KG1 (cell line): ENCODE results near the gene MRPL53.
"Not testable (repeated sequence)": the region's sequence is repeated elsewhere in the genome, so short reads cannot be mapped to it uniquely, and the experiment has no call there.

Experiments used
- DNase-seq: peaks from one replicate; lab custom pipeline; 2025; lab: John Stamatoyannopoulos, UW

Gene MRPL53

DNA sequence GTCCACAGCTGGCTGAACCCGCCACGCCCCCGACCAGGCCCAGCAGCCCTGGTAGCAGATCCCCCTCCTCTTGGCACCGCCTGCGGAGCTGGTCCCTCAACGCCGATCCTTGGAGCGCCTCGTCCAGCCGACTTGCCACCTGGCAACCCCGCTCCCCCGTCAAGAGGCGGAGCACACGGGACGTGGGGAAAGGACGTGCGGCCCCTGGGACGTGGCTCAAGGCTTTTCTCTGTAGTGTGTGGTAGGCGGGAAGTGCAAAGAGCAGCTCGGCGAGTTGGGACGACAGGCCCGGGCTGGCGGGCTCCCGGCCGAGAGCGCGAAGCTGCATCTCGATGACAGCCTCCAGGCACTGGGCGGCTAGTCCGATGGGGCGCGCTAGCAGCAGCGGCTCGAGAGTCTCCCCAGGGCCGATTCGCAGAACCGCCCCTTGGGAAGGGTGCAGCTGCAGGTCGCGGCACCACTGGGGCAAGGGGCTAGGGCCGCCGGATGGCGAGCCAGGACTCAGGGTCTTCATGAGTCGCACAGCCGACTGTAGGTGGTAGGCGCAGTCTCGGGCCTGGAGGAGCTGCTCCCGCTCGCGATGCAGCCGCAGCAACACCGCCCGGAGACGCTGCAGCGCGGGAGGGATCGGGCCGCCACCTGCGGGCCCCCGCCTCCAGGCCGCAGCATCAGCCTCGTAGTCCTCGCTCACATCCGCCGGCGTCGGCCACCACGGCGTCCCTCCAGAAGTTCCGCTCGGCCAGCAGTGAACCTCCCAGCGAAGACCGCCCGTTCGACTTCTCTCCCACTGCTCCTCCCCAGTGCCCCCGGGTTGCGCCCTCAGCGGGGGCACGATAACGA is 9.7 kb upstream of the MRPL53 start:
- no peak for DNase-seq

DNA sequence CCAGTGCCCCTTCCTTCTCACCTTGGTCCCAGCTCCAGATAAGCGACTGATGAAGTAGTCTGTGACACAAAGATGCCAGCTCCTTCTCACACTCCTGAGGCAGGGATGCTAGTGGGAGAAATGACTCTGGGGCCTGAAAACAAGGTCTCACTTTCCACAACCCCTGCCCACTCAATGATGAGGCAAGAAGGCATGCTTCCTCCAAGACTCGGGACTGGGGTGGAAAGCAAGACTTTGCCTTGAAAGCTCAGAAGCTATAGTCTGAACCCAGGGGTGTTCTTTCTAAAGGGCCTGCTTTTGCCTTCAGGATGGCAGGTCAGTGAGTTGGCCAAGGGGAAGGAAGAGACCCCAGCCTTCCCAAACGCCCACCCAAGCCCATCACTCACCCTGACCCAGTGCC is 9.0 kb upstream of the MRPL53 start:
- DNase-seq, result no peak

DNA sequence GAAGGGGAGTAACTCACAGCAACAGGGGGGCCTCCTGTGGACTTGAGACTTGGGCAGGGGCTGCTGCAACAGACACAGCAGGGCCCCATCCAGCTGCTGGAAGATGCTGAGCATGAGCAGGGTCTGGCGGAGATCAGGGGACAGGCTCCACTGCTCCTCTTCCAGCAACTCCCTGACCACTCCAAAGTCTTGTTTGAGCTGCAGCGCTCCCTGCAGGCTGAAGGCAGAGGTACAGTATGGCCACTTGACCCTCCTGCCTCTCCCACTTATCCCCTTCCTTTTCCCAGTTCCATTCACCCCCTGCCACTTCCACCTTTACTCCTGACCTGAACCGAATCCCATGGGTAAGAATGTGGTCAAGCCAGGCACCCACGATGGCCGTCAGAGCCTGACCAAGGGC is 2.4 kb upstream of the MRPL53 start:
- DNase-seq, result no peak

DNA sequence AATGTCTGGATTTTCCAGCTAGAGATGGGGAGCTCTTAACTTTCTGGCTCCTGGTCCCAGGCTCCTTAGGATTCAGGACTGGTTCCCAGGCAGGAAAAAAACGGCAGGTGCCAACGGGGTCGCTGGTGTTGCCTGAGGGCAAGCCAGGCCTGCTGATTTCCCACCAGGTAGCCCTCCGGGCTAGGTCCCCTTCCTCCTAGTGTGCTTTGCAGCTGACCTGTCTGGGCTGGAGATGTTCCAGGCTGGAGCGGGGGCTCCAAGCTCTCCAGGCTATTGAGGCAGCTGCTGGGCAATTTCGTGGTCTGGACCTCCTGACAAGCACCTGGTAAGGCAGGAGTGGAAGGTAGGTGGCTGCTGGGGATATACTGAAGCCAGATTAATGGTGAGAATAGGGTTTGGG is 2.0 kb upstream of the MRPL53 start:
- DNase-seq, result no peak

DNA sequence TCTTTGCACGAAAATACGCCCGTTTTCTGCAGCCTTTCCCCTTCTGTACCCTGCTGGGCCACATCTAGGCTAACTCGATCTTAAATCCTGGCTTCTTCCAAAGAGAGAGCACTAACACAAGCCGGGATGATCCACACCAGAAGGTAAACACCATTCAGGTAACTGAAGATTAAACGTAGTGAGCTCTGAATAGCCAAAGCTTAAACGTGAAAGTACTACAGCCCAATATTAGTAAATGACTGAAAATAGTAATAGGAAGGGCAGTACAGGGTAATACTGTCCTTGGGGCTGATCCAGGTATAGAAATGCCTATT is 422 bp upstream of the MRPL53 start:
- no peak for DNase-seq

DNA sequence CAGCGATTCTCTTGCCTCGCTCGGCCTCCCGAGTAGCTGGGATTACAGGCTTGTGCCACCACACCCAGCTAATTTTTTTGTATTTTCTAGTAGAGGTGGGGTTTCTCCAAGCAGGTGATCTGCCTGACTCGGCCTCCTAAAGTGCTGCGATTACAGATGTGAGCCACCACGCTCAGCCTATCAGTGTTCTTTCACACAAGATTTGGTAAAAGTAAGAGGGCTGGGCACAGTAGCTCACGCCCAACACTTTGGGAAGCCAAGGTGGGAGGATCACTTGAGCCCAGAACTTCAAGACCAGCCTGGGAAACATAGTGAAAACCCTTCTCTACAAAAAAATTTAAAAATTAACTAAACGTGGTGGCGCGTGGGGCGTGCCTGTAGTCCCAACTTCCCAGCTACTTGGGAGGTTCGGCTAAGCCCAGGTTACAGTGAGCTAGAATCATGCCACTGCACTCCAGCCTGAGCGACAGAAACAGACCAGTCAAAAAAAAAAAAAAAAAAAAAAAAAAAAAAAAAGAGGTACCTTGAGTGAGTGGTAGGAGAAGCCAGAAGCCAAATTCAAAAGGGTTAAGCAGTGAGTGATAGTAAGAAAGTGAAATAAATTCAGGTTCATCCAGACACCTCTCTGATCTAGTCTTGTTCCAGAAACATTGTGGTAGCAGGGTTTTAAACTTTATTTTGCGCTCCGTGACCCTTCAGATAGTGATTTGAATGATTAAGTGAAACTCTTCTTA is 981 bp downstream of the MRPL53 start:
- DNase-seq, result no peak

DNA sequence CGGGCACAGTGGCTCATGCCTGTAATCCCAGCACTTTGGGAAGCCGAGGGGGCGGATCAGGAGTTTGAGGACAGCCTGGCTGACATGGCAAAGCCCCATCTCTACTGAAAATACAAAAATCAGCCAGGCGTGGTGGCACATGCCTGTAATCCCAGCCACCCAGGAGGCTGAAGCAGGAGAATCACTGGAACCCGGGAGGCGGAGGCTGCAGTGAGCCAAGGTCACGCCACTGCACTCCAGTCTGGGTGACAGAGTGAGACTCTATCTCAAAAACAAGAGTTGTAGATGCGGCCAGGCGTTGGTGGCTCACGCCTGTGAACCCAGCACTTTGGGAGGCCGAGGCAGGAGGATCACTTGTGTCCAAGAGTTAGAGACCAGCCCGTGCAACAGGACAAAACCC is 1.7 kb downstream of the MRPL53 start:
- DNase-seq, result not testable (repeated sequence)

DNA sequence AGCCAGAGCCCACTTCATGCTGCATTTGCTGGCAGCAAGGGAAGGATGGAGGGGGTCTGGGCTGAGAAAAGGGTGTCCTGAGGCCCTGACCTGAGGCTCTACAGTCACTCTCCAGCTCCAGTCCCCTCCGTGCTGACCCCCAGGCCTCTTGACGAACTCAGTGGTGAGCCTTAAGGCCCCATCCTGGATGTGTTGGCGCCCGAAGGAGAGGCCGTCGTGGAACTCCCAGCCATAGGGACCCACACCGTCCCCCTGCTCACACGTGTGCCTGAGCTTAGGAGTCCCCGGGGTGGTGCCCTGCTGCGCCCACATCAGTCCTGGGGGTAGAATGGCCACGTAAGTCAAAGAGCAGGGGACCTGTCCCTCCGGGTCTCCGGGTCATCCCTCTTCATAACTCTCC is 8.1 kb downstream of the MRPL53 start:
- no peak for DNase-seq

DNA sequence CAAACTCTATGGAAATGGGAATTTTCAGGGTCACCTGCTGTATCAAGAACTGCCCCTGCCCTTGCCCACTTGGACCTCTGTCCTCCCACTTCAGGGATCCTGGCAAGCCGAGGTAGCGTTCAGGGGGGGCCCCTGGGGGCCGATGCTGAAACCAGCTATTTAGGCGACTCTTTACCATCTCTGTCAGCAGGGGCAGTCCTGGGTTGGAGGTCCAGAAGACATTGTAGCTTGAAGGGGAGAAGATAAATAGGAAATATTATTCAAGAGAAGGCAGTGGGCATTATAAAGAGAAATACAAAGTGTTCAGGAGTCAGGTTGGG is 9.7 kb downstream of the MRPL53 start:
- no peak for DNase-seq

DNA sequence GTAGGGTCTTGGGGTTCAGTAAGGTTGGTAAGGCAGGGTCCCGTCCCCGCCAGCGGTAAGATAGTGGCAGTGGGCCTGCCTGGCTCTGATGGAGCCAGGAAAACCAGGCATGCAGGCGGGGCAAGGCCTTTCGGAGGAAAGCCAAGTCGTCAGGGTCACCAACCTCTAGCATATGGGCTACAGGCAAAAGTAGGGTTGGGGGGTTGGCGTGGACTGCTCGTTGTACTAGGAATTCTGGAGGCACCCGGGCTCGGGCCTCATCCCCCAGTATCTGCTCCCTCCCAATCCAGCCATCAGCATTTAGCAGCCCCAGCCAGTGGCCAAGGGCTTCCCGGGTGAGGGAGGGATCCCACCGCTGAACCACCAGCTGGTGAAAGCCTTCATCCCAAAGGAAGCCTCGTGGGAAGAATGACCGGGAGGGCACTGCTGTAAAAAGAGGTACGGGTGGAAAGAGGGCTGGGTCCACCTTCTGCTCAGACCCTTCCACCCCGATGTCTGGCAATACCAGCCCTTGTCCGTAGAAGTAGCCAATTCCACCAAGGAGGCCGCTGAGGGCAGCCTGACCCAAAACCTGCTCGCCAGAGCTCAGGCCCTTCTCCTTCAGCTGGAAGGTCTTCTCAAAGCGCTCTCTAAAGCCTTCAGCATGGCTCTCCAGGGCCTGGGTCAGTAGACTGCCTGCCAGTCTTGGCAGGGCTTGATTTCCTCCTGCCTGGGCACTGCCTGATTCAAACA is 10.3 kb downstream of the MRPL53 start:
- DNase-seq, result no peak

DNA sequence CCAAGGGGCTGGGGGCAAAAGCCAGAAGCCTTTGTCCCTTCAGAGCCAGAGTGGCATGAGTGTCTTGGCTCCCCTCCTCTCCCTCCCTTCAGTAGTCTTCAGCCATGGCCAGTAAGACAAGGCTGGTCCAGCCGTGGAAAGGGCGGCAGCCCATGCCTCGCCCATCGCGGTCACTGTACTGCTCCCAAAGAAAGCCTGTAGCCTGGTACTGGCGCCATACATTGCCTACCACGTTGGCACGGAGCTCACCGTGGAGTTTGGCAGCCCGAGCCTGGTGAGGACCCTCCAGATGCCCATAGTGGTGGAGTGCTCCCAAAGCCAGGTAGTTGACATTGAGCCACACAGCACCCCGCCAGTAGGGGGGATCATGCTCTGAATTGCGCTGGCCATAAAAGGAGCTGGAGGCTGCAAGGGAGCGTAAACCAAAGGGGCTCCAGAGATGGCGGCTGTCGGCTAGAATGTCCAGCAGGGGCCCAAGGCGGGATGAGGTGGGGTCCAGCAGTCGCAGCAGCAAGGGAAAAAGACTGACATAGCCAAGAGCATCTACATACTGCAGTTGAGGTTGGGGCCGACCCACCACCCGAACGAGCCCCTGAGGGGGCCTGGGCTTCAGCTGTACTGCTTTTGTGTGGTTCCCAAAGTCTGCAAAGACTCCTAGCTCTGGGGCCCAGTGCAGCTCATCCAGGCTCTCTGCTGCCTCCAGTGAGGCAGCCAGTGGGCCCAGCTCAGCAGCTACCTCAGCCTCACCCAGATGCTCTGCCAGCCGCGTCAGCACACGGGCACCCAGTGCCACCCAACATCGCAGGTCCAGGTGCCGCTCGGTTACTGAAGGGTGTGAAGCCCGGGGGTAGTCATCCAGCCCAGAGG is 11.1 kb downstream of the MRPL53 start:
- DNase-seq, result no peak

DNA sequence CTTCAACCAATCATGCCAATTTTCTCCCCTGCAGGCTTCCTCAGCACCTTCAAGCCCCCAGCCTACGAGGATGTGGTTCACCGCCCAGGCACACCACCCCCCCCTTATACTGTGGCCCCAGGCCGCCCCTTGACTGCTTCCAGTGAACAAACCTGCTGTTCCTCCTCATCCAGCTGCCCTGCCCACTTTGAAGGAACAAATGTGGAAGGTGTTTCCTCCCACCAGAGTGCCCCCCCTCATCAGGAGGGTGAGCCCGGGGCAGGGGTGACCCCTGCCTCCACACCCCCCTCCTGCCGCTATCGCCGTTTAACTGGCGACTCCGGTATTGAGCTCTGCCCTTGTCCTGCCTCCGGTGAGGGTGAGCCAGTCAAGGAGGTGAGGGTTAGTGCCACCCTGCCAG is 12.3 kb downstream of the MRPL53 start:
- DNase-seq, result not testable (repeated sequence)

DNA sequence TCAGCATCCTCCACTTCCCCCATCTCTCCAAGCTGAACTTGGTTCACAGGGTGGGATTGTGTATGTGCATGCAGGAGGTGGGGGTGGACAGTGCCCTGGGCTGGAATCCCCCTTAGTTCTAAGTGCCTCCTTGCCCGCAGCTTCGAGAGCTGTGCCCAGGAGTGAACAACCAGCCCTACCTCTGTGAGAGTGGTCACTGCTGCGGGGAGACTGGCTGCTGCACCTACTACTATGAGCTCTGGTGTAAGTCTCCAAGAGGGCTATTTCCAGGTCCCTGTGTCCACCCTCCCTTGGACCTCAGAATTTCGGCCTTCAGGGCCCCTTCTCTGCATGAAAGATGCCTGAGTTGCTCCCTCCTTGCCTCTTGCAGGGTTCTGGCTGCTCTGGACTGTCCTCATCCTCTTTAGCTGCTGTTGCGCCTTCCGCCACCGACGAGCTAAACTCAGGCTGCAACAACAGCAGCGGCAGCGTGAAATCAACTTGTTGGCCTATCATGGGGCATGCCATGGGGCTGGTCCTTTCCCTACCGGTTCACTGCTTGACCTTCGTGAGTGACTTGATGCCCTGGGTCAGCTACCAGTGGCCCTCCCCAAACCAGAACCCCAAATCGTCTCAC is 12.9 kb downstream of the MRPL53 start:
- not testable (repeated sequence) for DNase-seq

DNA sequence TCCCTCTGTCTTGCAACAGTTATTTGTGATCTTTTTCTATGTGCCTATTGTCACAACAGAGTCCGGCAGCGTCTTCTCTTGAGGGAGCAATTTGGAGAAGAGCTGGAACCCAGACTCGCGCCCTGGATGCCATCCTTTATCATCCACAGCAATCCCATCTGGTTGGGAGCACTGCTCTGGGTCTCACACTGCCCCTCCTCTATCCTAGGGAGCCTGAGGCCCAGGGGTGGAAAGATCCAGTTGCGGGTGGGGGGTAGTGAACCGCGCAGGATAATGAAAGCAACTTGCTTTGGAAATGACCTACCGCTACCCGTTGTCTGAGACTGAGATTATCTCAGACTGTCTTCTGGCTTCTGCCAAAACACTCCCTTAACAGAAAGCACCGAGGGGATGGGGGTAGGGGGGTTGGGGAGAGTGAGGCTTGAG is 13.5 kb downstream of the MRPL53 start:
- DNase-seq, result no peak

DNA sequence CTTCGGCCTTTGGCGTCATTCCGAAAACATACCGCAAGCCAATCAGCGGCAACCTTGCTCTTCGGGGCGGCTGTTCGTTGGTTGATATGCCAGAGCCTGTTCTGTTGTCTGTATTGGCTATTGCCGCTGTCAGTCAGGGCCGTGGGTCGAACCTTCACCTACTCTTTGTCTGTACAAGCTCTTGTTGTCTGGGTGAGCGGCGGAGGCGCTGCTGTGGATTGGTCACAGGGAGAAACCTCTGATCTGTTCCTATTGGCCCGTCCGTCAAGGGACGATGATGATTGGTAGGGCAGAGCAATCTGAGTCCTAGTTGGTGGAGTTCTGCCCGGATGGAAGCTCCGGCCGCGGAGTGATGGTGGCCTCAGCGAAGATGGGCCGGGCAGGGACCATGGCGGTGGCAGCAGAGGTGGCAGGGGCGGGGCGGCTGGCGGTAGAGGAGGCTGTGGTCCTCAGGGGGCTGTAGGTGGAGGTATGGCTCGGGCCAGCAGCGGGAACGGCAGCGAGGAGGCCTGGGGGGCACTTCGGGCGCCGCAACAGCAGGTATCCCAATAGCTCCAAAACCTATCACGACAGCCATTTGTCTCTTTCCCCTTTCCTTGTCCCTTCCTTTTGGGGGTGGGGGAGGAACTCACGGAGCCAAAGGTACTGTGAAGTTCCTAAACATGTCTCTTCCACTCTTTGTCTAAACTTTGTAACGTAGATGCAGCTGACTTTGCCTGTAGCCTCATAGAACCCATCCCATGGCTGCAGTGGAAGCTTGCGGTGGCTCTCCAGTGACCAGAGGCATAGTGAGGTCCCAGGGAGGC is 14.1 kb downstream of the MRPL53 start, which contains the start of gene WBP1:
WBP1 (plus strand) TSS at position 307 of the 806 bp plus-strand sequence; CDS start at position 472, 165 bp downstream.
- DNase-seq, result peak; percentile 96

DNA sequence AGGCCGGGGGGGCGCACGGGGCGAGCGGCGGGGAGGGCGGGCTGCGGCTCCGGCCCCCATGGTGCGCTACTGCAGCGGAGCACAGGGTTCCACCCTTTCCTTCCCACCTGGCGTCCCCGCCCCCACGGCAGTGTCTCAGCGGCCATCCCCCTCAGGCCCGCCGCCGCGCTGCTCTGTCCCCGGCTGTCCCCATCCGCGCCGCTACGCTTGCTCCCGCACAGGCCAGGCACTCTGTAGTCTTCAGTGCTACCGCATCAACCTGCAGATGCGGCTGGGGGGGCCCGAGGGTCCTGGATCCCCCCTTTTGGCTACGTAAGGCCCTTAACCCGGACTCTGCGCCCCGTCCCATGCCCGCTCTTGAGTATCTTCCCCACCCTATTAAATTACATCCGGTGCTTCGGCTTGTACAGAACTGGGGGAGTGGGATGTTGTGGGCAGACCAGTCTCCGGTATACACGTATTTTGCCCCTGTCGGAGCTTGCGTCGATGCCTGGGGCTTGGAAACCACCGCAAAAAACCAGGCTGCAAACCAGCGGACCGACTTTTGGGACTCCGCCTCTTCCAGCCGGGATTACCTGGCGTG is 14.8 kb downstream of the MRPL53 start:
- peak; percentile 84 for DNase-seq

DNA sequence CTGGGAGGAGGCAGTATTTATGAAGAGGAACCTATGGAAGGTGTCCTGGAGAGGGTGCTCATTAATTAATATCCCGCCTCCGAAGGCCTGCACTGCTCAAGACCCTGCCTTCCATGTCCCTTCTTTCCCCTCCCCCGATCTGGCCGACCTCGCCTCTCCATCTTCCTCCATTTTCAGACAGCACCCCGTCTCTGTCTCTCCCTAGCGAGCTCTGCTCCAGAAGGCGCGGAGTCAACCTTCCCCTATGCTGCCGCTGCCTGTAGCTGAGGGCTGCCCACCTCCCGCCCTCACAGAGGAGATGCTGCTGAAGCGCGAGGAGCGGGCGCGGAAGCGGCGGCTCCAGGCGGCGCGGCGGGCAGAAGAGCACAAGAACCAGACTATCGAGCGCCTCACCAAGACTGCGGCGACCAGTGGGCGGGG is 15.3 kb downstream of the MRPL53 start:
- no peak for DNase-seq

DNA sequence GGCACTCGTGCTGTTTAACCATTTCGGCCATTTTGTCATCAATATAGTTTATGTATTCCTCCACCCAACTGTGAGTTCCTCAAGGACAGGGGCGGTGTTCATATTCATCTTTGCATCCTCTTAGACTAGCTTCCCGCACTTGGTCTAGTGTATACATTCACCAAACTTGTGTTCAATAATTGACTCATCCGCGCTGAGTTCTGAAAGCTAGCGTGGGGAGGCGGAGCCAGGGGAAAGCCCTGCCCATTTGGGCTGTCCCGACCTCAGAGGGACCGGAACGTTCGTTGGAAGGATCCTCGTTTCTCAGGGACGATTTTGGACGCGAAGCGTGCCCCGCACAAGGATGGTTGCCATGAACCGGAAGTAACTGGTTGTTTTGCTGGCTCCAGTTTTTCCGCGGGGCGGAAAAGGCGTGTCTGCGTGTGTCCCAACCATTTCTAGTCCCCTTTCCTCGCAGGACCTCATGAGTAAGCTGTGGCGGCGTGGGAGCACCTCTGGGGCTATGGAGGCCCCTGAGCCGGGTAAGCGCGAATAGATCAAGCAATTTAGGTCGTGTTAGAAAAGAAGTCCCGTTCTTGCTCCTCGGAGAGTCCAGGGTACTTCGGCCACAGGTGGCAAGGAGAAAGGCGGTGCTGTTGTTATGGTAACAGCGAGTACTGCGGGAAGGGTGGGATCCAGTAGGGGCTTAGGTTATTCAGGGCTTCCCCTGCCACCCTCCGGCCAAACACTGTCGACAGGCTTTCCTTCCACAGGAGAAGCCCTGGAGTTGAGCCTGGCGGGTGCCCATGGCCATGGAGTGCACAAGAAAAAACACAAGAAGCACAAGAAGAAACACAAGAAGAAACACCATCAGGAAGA is 17.6 kb downstream of the MRPL53 start, which contains the start of gene INO80B:
INO80B (plus strand) TSS at position 434 of the 858 bp plus-strand sequence; CDS start at position 464, 30 bp downstream.
- peak; percentile 93 for DNase-seq

DNA sequence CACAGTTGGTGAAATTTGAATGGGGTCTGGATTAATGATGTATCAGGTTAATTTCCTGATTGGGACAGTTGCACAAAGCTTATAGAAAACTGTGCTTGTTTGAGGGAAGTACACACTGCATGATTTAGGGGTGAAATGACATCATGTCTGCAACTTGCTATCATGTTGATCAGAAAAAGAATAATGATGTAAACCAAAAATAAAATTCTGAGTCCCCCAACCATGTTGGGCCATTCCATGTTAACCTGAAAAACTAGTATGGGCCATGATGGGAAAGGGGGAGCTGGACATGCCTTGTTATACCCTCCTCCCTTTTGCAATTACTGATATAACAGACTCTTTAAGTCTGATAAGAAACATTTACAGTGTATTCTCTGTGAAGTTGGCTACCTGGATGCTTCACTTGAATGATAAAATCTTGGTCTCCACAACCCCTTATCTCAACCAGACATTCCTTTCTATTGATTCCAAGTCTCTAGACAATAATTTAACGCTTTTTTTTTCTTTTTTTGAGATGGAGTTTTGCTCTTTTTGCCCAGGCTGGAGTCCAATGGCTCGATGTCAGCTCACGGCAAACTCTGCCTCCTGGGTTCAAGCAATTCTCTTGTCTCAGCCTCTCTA is 21.8 kb downstream of the MRPL53 start:
- DNase-seq, result no peak
